NCI-H187 (cell line): ENCODE results near the gene RTF1.
"Not testable (repeated sequence)": the region's sequence is repeated elsewhere in the genome, so short reads cannot be mapped to it uniquely, and the experiment has no call there.

Source experiments
- DNase-seq, 2 experiments: peaks; one replicate each; lab custom pipeline; 2025; lab: John Stamatoyannopoulos, UW

Gene RTF1

GRCh38 chr15:41437448-41437847 is 20.6 kb downstream of the RTF1 start:
- DNase-seq: no peak

DNA sequence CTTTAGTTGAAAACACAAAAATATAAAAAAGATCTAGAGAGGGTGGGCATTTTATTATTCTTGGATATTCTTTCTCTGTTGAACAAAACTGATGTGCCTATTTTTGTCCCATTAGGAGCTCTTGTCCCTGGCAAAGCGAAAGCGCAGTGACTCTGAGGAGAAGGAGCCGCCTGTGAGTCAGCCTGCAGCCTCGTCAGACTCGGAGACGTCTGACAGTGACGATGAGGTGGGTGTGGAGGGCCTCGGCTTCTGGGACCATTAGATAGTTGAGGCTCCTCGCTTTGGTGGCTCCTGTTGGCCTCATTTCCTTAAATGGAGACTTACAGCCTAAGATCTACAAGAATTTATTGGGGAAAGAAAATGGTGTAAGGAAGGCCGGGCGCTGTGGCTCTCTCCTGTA is 21.3 kb downstream of the RTF1 start:
- no peak for DNase-seq

DNA sequence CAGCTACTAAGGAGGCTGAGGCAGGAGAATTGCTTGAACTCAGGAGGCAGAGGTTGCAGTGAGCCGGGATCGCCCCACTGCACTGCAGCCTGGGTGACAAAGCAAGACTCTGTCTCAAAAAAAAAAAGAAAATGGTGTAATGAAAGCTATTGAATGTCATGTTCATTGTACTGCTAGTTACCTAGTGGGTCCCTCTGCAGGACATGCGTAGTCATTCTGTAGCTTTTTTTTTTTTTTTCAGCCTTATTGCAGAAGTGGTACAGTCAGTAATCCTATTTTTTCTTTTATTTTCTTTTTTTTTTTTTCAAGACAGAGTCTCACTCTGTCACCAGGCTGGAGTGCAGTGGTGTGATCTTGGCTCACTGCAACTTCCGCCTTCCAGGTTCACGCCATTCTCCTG is 21.9 kb downstream of the RTF1 start:
- DNase-seq: not testable (repeated sequence)

- no peak for DNase-seq
Observed at GRCh38 chr15:41443275-41443674, 26.4 kb downstream of the RTF1 start.

GRCh38 chr15:41445399-41445798 is 28.5 kb downstream of the RTF1 start:
- DNase-seq: no peak

DNA sequence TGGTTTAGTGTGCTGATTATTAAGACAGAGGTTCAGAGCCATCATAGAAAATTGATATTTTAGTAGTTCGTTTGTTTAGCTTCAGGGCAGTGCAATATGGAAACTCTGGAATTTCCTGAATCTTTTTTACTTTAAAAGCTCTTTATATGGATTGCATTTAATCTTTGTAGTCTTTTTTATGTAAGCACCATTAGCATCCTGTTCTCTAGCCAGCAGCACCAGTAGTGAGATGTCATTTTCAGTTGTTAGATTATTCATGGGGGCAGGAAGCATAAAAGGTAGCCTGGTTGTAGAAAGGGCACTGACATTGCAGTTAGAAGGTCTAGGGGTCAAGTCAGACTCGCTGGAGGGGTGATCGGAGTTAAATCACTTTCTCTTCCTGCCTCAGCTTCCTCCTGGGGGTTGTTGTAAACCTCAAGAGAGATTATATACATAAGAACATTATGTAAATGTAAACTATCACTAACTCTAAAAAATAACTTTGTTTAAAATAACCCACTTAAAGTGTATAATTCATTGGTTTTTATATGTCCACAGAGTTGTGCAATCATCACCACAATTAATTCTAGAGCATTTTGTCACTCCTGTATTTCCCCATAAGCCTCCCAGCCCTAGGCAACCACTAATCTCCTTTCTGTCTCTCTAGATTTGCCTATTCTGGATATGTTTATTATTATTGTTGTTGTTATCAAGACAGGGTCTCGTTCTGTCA is 45.3 kb downstream of the RTF1 start:
- DNase-seq: no peak

- DNase-seq: no peak
Observed at GRCh38 chr15:41464889-41465580, 48.1 kb downstream of the RTF1 start.

GRCh38 chr15:41465822-41466421 is 49.0 kb downstream of the RTF1 start:
- DNase-seq: no peak

DNA sequence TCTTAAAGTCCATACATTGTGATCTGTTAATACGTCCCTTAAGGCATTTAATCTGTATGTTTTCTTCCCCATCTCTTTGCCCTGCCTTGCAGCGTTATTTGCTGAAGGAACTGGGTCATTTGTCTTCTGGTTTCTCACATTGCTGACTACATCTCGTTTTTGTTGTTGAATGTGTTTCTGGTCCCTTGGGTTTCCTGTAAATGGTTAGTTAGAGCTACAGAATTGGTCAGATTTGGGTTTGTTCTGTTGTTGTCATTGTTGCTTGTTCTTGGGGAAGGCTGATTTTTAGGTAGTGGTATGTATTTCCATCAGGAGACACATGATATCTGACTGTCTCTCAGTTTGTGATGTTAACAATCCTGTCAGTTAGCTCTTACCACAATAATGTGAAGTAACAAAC is 49.8 kb downstream of the RTF1 start:
- DNase-seq: no peak

GRCh38 chr15:41469644-41470043 is 52.7 kb downstream of the RTF1 start:
- not testable (repeated sequence) for DNase-seq

GRCh38 chr15:41473418-41473817 is 56.5 kb downstream of the RTF1 start:
- DNase-seq: no peak

GRCh38 chr15:41474436-41474835 is 57.5 kb downstream of the RTF1 start:
- DNase-seq: no peak

GRCh38 chr15:41474941-41475340 is 58.0 kb downstream of the RTF1 start:
- no peak for DNase-seq

DNA sequence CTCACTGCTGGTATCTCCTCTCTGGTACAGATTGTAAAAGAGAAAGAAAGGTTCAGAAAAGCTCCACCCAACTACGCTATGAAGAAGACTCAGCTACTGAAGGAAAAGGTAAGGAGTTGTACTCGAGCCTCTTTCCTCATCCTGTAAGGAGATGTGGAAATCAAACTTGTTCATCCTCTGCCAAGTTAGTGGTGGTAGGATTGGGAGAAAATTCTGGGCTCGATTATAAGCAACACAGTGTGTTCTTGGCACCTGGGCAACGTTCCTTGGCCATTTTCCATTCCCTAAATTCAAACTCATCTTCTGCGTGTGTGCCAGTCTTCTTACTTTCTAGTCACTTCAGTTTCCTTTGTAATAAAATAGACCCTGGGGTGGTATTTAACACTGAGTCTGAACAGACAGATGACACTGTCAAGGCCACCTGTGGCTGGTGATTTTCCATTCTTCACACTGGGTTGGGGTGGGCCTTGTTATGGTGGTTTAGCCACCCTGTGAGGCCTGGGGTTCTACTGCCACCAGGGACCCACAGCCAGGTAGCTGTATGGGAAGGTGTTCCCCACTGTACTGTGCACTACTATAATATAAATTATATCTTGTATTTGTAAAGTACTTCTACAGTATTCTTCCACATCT is 59.6 kb downstream of the RTF1 start:
- no peak for DNase-seq

GRCh38 chr15:41480396-41481140 is 63.7 kb downstream of the RTF1 start:
- DNase-seq: no peak

GRCh38 chr15:41482110-41482877 is 65.4 kb downstream of the RTF1 start:
- no peak for DNase-seq

DNA sequence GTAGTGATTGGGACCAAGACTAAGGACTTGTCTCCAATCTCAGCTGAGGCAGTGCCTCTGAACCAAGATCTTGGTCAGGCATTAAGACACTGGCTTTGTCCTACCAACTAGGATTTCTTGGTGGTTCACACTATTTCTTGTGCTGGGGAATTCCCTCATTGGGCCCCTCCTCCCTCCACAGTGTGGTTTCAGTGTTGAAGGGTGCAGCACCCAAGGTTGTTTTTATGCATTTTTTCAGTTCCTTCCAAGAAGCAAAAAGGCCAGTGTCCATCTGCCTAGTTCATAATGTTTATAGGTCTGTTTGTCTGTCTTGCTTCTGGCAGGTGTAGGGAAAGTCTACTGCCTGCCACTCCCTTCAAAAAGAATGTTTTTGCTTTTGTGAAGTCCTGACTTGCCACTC is 66.2 kb downstream of the RTF1 start:
- no peak for DNase-seq

DNA sequence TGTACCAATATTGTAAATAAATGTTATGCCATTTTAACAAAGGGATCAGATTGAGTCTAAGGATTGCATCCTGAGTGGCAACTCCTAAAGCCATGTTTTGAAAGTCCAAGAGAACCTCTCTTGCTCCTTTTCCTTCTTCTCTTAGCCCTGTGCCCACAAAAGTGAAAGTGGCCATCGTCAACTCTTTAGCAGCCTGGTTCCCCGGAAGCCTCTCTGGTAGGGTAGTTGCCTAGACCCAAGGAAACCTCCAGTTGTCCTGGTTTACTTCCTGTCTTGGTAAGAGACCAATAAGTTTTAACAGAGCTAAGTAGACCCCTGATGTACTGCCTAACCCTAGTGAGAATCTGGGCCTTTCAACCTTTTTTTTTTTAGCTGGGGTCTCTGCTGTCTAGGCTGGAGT is 66.6 kb downstream of the RTF1 start:
- no peak for DNase-seq

DNA sequence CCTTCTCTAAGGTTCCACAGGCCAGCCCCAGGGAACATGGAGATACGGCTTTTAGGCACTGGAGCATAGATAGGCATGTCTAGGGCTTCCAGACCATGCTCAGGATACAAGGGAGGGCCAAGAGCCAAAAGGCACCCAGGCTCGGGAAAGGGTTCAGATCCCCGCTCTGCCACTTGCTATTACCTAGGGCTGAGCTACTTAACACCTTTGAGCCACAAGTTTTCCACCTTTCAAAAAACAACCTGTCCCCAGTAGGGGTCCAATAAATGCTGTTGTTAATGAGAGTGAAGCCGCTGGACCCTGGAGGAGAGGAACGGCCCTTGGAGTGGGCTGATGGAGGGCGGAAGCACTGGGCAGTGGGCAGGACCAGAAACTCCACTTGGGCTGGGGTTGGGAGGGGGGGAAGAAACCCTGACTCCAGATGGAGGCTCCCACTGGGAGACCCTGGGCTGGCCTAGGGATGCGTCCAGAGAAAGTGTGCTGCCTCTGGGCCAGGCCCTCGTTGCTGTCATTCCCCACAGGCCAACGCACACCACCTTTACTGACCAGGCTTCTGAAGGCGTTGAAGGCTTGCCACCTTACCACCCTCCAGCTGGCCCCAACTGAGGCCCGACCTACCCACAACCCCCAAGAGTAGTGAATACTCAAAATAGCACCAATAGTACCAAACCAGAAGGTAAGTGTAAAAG is 68.2 kb downstream of the RTF1 start:
- DNase-seq: no peak

- no peak for DNase-seq
Observed at GRCh38 chr15:41486286-41486685, 69.4 kb downstream of the RTF1 start.

DNA sequence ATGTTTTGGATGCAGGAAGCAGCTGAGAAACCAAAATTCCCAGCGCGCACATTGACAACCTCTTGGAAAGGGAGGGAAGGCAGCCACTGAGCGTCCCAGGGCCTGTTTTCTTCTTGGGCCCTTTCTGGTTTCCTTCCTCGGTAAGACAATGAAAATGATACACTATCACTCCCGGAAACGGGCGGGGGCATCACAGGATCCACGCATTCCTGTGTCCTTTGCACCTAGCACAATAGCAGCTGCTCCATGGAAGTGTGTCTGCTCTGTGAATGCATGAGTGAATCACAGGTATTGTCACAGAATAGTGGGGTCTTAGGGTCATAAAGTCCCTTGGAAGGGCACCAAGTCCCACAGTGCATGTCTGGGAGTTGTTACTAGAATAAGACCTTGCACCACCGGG is 70.5 kb downstream of the RTF1 start:
- DNase-seq: no peak
